G401 (cell line): ENCODE measurements around the gene CNOT8. TPM values are rescaled to one million over a fixed set of nuclear protein-coding genes. Genes with fewer than 3 reads are reported as not detected.
"Not testable (repeated sequence)": the region's sequence is repeated elsewhere in the genome, so short reads cannot be mapped to it uniquely, and the experiment has no call there.

Source experiments
- DNase-seq: peaks from one replicate; pipeline ENCODE4 v3.0.0-alpha.2; 2015; ENCODE audit warnings: low spot score
- in situ Hi-C: cut with HindIII; loops from 2 replicates; pipeline ENCODE4 v1.10.0; 2016; ENCODE audit warnings: low sequenced_read_pairs, mixed read lengths
- total RNA-seq: library from RNA; depleted of rRNA; stranded (reverse); fragments of >200 nt; shearing (Covaris generic); gene quantifications from 2 replicates; pipeline ENCODE4 v1.2.3, GENCODE V29; 2014; rRNA removed

The CNOT8 gene
- total RNA-seq, 1 experiment from 2014 or later, result 69.6 TPM

DNA sequence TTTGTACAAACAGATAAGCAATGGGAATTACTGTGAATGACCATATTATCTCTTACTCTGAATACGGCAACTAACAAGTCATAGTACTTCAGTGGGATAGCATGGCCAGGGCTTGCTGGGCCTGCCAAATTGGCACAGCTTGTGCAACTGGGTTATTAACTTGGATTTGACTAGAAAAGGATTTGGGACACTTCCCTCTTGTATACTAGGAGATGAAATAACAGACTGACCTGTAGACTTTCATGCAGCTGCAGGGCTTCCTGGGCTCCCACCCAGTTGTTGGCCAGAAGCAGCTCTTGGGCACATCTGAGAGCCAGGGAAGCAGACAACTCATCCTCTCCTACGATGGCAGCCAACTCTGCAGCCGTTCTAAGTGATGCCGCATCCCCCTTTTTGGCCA, 39.8 kb downstream of the CNOT8 start:
- in situ Hi-C loops, result no loop called here
- DNase-seq, result no peak

DNA sequence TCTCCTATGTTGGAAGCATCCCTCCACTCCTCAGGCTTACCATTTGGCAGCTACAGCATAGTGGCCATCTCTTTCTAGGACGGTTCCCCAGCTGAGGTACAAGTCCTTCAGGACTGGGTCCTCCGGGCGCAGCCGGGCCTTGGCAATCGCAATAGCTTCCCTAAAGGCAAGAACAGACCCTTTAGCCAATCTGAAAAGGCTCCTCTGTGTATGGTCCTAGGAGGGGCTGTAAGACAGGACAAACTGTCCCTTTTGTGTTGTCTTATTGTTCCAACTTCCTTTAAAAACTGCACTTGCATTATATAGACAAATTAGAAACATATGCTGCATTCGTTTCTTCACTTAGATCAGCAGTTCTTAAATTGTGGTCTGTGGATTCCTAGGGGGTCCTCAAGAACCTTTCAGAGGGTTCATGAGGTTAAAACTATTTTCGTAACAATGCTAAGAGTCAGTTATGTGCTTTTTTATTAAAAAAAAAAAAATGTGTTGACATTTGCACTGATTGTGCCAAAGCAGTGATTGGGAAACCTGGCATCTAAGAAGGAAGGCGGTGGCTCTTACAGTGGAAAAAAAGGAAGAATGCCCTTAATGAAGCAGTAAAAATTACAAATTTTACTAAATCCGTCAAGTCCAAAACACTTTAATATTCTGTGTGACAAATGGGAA, 40.9 kb downstream of the CNOT8 start:
- no peak for DNase-seq
- in situ Hi-C loops, result no loop called here

DNA sequence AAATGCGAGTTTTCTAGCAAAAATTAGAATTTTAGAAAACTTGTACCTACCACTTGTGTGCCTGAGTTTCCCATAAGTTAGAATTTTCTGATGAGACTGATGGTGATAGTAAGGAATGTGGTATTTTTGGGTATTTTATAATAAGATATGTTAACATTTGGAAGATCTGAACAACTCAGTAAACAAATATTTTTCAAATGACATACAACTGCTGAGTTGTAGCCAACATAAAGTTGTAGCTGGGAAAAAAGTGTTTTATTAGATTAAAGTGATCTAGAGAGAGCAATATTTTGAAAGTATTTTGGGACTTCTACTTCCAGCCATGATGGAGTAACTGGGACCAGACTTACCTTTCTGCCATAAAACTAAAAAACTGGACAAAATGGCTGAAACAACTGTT, 41.6 kb downstream of the CNOT8 start:
- DNase-seq, result no peak
- in situ Hi-C loops, result no loop called here

DNA sequence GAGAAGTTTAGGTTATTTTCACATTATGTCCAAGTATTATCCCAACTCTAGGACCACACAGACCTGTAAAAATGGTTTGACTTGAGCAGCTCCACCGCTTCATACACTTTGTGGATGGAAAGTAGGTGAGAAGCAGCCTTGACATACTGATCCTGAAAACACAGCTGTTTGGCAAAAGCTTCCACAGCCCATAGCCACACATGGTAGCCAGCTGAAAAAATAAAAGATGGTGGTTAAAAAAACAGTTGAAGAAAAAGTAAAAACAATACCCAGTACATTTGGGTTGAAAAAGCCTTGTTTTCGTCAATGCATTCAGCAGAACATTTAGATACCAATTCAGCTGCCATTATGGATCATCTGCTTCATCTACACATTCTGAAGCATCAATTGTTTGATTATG, 42.8 kb downstream of the CNOT8 start:
- in situ Hi-C loops, result no loop called here
- DNase-seq, result no peak

DNA sequence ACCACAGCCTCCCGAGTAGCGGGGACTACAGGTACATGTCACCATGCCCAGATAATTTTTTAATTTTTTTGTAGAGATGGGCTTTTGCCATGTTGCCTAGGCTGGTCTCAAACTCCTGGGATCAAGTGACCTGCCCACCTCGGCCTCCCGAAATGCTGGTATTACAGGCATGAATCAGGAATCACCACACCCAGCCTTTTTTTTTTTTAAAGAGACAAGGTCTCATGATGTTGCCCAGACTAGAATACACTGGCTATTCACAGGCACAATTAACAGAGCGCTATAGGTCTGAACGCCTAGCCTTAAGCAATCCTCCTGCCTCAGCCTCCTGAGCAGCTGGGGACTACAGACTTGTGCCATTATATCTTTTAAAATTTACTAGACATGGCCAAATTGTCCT, 43.5 kb downstream of the CNOT8 start:
- in situ Hi-C loops, result no loop called here

DNA sequence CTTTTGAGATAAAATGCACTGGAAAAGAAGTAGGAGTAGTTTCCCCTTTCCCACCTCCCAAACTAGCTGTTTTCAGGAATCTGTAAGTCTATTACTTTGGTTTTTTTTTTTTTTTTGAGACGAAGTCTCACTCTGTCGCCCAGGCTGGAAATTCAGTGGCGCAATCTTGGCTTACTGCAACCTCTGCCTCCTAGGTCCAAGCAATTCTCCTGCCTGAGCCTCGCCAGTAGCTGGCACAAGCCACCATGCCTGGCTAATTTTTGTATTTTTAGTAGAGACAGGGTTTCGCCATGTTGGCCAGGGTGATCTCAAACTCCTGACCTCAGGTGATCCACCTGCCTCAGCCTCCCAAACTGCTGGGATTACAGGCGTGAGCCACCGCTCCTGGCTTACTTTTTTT, 47.2 kb downstream of the CNOT8 start:
- in situ Hi-C loops, DNase-seq: not testable (repeated sequence)

More for the DNA sequence above, 43.5 kb downstream of the CNOT8 start:
- DNase-seq, result no peak

DNA sequence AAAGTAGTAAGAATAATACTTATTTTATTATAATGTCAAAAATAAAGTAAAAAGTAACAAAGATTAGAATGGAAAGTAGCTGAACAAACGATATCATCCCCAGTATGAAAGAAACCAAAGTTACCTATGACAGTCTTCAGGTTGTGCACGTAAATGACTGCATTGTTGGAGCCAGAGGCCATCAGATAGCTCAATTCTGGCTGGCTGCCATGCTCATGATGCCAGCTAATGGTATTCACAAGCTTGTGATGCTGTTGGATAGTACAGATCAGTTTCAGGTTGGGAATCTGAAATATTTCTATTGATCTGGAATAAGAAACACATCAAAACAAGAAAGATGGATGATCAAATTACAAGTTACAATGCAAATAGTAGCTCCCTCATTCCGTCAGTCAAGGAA, 58.4 kb downstream of the CNOT8 start:
- no peak for DNase-seq
- in situ Hi-C loops, result no loop called here

DNA sequence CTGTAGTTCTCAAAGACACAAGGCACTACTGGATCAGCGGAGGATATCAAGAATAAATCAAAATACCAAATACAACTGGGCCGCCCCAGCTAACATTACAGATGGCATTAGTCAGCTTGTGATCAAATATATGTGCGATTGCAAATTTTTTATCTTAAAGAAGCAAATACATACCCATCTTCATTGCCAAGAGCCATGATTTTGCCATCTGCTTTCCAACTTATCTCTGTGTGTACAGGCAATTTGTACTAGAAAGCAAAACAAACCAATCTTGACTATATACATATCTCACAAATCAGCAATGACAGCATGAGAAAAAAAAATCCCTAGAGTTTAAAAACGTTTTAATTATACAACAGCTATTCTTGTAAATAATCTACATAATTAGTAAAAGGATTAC, 59.3 kb downstream of the CNOT8 start:
- no peak for DNase-seq

DNA sequence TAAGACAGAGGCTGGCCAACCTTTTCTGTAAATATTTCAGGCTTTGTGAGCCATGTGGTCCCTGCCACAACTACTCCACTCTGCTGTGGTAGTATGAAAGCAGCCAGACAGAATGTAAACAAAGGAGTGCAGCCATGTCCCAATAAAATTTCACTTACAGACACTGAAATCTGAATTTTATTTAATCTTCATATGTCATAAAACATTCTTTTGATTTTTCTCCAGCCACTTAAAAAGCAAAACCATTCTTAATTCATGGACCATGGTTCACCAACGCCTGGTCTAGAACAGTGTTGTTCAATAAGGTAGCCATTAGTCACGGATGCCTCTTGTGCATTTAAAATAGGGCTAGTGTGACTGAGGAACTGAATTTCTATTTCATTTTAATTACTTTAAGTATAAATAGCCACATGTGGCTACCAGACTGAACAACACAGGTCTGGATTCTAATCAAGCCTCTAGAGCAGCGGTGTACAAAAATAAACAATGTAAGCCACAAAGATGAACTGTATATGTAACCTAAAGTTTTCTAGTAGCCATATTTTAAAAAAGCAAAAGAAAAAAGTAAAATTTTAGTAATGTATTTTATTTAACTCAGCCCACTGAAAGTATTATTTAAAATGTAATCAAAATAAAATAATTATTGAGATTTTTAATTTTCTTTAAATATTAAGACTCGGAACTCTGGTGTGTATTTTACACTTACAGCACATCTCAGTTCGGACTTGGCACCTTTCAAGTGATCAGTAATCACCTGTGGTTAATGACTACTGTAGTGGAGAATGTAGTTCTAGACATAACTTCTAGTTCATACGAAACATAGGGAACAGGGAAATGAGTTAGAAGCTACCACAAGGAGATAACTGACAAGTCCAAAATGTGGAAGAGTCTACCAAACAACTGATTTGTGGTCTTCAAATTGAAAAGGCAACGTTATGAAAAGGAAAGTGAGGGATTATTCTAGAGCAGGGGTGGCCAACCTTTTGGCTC, 65.3 kb downstream of the CNOT8 start:
- in situ Hi-C loops, result no loop called here
- no peak for DNase-seq

More for the DNA sequence above, 59.3 kb downstream of the CNOT8 start:
- in situ Hi-C loops, result no loop called here

Other genes starting within 250 kb of the CNOT8 start
- gene LARP1, start 103.2 kb upstream of the CNOT8 start, total RNA-seq, result 25.3 and 28.8 TPM in 2 replicates
- 7.9 and 10.3 TPM in 2 replicates for gene FAXDC2, start 8.0 kb upstream of the CNOT8 start, total RNA-seq
- 30.5 and 45.0 TPM in 2 replicates for gene GEMIN5, start 79.6 kb downstream of the CNOT8 start, total RNA-seq
- 43.9 and 46.4 TPM in 2 replicates for gene MRPL22, start 82.4 kb downstream of the CNOT8 start, total RNA-seq
- 0.06 and 0.07 TPM in 2 replicates for gene KIF4B, start 155.1 kb downstream of the CNOT8 start, total RNA-seq